IPS-NIHi7 (cell line): ENCODE data around the gene PI16.
"Not testable (repeated sequence)": the region's sequence is repeated elsewhere in the genome, so short reads cannot be mapped to it uniquely, and the experiment has no call there.

Source experiments
- DNase-seq: peaks from one replicate; pipeline ENCODE4 v3.0.0; 2012; ENCODE audit warnings: mixed read lengths; ENCODE audit errors: extremely low spot score

Gene PI16

DNA sequence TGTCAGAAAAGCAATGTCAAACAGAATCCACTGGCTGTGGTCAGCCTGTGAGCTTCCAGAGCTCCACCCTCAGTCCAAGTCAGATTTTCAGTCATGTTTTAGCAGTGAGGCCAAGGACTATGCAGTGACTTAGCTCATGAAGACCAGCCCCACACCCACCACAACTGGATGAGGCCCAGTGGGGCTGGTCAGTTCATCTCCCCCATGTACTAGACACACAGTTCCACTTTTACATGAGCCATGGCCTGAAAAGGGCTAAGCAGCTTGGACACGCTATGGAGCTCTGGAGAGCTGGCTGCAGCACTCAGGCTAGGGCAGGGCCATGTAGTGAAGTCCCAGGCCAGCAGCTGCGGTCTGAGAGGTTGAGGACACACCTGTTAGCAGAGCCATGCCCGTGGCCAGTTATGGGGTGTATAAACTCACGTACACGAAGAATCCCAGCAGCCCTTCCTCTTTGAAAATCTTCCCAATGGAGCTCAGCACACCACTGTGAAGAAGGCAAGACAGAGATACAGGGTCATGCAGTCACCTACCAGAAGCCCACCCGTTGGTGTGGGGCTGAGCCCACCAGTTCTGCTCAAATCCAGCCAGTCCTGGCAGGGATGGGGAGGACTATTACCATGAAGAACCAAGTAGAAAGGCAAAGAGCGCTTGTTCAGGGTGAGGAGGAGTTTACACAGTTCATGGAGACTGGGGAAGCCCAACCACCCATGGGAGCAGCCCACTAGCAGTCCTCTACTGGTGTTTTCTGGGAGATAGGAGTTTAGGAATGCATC, 20.9 kb downstream of the PI16 start:
- DNase-seq: no peak

DNA sequence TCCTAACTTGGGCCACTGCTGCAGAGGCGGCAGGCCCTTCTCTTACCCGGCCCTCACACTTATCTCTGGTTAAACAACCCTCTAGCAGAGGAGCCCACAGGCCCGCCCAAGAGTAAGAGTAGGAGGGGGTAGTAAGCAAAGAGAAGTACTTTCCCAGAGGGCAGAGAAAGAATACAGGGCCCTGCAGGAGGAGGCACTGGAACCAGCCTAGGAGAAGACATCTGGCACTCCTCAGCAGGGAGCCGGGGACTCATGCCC, 21.4 kb downstream of the PI16 start:
- DNase-seq: no peak

DNA sequence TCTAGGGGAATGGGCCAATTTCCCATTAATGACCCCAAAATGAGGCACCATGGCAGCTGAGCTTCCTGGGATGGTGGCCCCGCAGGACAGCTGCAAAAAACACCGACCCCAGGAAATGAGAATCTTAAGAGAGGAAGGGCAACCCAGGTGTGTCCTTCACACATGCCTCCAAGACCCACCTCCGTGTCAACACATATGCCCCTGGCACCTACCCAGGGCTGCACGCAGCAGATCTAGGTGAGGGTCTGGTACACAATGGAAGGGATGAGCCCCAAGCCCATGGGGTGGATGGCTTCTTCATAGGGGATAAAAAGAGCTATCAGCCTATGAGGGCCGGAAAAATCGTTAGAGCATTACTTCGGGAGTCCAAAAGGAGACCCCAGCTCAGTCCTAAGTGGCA, 22.0 kb downstream of the PI16 start:
- no peak for DNase-seq

DNA sequence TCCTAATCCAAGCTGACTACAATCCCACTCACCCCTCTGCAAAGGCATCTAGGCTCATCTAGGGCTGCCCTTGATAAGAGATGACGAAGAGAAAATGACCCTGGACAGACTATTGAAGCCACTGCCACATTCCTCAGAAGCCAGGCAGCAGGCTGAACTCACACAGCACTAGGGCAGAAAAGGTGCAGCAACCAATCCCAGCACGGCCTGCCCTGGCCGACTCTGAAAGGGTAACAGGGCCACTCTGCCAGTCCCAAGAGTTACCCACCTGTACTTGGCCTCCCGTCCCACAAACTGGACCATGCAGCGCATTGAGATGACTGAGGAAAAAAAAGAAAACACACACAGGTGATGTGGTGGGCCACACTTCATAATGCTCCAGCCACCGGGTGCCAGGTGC, 22.4 kb downstream of the PI16 start:
- DNase-seq: no peak

DNA sequence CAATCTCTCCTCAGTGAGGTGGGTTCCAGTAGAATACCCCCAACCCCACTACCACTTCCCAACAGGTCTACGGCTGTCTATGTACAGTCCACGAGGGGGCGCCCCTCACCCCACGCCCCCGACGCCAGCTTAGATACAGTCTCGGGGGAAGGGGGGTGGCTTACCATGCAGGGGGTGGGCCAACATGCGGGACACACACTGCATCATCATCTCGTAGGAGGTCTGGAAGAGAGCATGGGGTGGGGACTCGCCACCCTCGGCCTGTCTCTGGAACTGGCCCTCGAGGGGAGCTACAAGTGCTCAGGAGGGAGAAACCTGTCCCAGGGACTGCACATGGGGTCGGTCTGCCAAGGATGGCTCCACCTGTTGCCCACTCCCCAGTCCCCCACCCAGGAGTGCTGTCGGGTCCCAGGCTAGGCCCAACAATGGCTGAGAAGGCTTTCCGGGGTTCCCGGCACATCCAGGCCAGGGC, 23.0 kb downstream of the PI16 start:
- peak; percentile 68 for DNase-seq

DNA sequence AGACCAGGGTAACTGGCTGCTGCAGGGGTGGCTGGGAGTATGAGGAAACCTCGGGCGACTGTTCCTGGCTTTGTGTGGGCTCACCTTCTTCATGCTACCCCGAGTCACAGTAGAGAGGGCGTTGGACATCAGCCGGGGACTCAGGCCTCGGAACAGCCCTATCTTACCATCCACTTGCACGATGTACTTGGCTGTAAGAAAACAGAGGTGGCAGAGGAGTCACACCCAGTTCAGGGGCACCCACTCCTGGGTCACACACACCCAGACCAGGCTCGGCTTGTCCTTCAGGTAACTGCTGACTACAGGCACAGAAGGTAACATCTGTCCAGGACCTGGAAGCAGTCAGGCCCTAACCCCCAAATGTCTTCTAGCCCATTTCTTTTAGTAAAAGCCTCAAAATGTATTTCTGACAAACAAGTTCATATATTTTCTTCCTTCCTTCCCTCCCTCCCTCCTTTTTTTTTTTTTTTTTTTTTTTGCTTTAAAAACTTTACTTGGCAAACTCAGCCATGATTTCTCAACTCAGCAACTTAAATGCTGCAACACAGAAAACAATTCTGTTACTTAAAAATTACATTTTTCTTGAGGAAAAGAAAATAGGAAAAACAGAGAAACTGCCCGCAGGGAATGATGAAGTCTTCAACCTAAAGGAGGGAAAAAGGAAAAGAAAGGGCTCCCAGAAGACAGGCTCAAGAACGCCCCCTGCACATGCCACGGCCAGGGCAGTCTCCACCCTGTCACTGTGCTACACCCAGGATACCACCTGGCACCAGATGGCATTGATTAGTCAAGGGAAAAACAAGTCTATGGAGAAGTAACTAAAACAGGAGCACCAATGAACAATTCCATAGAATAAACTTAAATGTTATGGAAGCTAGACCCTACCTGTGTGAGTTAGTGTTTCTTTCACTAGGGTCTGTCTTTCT, 24.1 kb downstream of the PI16 start:
- DNase-seq: no peak

DNA sequence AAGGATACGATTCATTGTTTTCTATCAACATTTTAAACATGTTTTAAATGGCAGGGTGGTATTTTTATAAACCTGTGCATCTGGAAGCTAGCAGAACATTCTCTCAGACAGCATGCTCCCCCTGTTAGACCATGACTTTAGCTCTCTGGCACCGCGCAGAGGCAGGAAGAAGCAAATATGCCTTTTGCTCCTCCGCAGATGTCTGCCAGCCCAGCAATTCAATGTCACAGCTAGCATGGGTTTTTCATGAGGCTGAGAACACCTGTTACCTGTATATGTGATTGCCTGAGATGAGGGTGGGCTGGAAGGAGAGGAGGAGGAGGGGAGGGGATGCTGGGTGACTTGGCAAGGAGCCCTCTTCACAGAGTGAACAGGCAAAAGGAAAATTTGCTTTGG, 24.8 kb downstream of the PI16 start:
- DNase-seq: no peak

DNA sequence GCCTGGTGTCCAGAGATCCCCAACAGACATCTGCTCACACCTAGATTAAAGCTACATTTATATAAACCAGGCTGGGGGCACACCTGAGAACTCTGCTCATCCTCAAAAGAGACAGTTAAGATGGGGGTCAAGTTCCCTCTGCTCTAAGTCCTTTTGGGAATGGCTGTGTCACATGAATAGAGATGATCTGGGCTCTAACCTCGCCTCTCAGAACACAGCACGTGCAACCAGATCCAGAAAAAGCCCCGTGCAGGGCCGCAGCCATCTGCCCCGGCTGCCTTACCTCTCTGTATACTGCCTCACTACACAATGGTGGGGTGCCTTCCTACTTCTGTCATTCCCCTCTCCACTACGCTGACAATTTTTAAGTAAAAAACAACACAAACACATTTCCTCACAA, 25.6 kb downstream of the PI16 start:
- DNase-seq: no peak

DNA sequence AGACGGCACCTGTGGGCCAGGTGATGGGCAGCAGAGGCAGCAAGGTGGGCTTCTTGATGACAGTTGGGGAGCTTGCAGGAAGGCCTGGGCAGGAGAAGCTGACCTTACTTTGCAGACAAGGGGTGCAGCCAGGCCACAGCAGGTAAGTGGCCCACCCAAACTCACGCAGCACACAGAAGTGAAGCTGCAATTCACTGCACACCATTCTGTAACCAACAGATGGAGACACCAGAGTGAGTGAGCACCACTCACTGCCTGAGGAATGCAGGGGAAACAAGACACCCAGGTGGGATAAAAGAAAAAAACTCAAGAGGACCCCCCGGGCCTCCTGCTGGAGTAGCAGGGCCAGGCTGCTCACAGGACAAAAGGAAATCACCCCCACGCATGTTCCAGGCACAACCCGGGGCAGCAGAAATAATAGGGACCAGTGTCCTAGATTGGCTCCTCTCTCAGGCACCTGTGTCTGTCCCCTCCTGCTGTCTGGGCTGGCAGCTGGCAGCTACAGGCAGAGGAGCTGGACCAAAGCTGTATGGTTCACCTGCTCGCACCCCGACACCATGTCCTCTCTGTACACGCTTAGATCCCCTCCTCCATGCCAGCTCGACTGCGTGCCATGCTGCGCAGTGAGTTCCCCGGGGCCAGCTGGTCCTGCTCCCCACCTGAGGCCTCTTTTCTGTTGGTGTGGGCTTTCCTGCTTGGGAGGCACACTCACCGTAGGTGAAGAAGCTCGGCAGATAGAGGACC, 26.5 kb downstream of the PI16 start:
- DNase-seq: no peak

DNA sequence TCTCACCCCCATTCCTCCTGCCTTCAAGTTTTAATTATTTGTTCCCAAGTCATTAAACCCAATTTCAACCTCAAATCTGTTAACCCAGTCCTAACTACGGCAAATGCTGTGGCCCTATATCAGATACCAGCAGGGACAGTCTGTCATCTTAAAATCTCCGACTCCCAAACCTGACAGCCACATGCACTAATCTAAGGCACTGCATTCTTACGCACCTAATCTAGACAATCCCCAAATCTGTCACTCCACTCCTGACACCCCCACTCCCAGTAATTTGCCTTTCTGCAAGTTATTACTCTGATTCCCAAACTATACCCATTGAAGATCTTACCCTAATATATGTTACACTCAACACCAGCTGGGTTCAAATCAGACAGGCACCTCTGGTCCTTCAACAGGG, 29.0 kb downstream of the PI16 start:
- DNase-seq: no peak

DNA sequence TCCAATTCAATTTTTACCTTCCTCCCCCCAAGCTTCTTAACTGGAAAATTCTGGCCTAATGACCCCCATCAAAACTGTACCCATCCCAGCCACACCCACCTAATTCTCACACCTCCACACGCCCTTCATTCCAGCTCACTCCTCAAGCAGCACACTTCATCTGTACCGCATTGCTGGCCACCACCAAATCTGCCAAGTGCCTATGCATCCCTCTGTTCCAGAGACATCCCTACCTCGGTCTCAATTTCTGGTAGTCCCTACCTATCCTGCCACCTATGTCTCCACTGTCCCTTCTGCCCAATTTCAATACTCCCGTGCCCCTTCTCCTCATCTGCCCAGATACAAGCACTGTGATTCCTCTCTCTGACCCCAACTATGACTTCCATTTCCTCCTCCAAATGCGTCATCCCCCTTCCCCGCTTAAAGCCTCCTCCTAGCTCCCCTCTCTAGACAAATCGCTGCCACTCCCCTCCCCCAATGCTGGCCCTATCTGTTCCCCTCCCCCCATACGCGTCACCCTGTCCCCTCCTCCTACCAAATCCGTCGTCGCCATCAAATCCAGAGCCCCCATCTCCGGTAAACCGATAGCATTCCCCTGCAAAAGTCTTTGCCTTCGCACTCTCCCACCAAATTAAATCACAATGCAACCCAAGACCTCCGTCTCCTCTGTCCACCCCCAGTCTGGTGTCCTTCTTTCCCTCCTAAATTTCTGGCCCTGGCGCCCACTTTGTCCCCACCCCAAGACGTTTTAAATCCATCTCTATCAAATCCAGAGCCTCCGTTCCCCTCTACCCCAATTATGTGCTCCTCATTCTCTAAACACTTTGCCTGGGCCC, 30.3 kb downstream of the PI16 start:
- DNase-seq: peak; percentile 78

DNA sequence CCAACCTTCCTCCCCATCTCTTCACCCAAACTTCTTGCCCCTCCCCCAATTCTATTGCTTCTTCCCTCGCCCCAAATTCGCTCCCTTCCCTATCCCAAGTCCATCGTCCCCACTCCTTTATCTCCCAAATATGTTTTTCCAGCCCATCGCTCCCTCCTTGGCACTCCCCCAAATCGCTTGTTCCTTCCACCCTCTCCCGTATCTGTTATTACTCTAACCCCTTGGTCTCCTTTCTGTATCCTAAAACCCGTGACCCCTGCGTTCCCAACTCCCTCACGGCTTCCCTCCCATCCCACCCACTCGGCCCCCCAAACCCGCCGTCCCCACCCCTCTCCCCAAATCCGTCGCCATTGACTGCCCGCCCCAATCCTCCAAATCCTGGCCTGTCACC, 30.9 kb downstream of the PI16 start:
- DNase-seq: no peak

DNA sequence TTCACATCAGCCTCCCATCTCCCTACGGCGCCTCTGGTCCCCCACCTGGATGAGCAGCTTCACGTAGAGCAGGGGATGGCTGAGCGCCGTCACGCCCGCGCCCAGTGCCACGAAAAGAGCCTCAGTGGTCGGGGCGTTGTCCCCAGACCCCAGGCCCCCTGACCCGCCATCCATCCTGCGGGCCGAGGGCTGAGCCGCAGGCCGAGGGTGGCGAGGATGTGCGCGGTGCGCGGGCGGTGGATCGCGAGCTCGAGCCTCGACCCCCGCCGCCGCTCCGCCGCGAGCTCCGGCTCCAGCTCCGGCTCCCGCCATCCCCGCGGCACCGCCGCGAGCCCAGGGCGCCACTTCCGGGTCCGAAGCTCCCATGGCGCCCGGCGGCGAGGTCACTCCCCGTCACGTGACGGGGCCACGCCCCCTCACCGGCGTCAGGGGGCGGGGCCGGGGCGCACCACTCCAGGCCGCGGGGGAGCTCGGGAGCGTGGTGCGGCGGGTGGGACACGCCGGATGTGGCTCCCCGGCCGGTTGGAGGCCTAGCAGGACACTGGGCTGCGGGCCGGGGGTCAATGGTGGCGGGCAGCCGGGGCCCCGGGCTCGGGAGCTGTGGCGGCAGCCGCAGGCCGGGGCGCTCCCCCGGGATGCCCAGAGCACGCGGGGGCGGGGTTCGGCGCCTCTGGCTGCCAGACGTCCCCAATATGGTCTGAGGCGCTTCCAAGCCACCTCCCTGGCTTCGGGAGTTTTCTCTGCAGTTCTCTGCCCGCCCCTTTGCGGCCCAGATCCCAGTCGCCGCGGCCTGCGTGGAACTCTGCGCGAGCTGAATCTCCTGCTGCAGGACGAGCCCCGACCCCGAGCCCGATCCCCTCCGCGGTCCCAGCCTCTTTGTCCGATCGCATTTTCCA, 31.5 kb downstream of the PI16 start, which contains the start of gene MTCH1:
MTCH1 (minus strand) TSS at position 389 of the 896 bp plus-strand sequence; CDS start at position 366, 23 bp downstream.
- DNase-seq: peak; percentile 94

DNA sequence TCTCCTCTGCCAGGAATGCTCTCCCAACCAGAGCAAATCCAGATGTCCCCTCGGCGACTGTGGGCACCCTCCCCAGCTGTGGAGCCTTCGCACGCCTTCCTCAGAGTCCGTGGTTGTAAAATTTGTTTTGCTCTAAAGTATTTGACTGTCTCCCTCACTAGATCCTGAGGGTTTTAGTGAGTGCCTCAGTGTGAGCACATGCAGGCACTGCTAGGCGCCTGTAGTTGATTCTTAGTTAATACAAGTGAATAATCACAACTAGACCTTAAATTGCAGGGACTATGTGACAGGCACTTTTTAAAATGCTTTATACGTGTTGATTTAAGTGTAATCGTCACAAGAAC, 32.1 kb downstream of the PI16 start:
- no peak for DNase-seq

DNA sequence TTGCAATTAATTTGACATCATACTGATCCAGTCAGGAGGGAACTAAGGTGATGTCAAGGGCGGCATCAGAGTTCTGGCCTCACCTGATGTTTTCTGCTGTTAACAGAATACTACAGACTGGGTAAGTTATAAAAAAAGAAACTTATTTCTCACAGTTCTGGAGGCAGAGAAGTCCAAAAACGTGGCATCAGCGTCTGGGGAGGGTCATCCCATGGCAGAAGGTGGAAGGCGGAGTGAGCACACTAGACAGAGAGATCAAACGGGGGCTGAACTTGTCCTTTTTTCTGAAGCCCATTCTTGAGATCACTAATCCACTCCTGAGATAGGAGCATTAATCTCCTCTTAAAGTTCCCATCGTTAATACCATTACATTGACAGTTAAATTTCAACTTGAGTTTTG, 34.7 kb downstream of the PI16 start:
- no peak for DNase-seq

DNA sequence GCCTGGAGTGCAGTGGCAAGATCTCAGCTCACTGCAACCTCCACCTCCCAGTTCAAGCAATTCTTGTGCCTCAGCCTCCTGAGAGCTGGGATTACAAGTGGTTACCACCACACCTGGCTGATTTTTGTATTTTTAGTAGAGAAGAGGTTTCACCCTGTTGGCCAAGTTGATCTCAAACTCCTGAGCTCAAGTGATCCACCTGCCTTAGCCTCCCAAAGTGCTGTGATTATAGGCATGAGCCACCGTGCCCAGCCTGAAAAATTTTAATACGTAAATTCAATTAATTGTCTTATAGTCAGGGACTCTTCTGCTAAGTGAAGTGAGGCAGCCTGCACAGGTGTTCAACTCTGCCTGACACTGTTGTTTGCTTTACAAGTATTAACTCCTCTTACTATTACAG, 35.9 kb downstream of the PI16 start:
- not testable (repeated sequence) for DNase-seq

DNA sequence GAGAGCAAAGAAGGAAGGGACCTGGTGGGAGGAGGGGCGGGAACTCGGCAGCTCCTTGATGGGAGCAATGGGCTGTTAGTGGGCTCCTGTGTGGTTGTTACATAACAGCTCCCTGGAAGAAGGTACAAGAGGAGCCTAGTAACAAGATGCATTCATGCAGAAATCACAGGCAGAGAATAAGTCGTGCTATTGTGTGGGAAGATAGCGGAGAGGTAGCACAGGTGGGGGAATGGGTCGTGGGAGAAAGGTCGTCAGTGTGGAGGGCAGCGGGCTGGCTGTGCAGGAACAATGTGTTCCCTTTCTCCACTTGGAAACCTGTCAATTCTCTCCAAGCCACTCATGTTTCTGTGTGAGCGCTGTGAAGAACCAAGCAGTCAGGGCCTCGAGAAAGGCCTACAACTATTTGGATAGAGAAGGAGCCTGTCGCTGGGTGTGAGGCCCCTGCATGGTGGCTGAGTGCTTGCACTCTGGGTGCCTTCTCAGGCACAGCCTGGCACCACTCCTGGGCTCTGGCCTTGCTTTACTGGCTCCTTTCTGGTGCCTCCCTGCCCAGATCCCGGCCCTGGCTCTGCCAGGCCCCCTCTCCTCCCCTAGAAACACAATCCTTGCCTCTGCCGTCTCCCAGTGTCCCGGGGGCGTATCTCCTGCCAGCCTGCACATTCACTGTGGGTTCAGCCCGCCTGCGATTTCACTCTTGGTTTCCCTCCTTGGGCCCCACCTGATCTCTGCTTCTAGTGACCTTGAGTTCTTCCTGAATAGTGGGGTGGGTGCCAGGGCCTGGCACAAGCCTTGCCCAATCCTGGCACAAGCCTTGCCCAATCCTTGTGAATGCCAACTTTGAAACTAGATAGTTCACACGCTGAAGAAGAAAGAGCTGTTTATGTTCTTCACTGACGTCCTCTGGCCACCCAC, 43.5 kb downstream of the PI16 start:
- DNase-seq: no peak

DNA sequence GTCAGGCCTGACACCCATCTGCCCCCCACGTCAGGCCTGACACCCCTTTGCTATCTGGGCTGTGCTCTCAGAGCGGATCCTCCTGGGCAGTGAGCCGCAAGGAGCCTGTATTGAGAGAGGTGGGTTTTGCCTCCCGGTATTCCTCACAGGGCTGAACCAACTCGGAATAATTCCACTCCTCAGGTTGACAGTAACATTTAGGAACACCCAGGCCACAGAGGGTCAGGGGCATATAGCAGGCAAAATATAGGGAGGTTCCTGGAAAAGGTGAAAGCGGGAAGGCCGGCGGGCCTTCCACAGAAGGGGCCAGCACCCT, 44.1 kb downstream of the PI16 start:
- no peak for DNase-seq

DNA sequence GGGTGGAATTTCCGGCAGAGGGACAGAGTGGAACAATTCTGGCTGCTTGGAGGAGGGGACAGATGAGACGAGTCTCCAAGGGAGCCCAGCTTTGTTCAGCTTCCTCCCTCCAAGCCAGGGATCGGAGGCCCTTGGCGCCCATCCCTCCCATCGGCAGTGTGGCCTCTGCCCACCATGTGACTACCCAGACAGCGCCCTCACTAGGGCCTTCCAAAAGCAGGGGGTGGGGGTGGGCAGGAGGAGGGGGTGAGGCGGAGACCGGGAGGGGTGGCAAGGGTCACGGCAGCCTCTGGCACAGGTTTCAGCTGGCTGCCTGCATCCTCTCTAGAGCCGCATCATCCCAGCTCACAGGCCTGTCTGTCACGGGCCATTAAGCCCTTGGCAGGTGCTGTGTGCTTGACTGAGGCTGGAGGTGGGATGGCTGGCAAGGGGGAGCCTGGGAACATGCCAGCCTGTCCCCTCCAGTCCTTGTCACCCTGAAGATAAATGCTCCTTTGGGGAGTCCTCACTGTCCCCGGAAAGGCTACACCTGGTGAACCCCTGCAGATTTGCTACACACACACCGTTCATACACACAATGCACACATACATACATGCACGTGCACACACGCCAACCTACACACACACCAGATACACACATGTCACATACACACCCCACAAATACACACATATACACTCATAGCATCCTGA, 44.7 kb downstream of the PI16 start:
- no peak for DNase-seq
